HG03354 (cell line): ENCODE results near the gene ATP13A1.
"Not testable (repeated sequence)": the region's sequence is repeated elsewhere in the genome, so short reads cannot be mapped to it uniquely, and the experiment has no call there.

Experiments used
- ATAC-seq: cut with Tn5 transposase; IDR thresholded peaks from one replicate; pipeline ENCODE4 v1.9.1; 2021; ENCODE audit warnings: mild to moderate bottlenecking; ENCODE audit not compliant: unreplicated experiment, poor library complexity, severe bottlenecking

The ATP13A1 gene

DNA sequence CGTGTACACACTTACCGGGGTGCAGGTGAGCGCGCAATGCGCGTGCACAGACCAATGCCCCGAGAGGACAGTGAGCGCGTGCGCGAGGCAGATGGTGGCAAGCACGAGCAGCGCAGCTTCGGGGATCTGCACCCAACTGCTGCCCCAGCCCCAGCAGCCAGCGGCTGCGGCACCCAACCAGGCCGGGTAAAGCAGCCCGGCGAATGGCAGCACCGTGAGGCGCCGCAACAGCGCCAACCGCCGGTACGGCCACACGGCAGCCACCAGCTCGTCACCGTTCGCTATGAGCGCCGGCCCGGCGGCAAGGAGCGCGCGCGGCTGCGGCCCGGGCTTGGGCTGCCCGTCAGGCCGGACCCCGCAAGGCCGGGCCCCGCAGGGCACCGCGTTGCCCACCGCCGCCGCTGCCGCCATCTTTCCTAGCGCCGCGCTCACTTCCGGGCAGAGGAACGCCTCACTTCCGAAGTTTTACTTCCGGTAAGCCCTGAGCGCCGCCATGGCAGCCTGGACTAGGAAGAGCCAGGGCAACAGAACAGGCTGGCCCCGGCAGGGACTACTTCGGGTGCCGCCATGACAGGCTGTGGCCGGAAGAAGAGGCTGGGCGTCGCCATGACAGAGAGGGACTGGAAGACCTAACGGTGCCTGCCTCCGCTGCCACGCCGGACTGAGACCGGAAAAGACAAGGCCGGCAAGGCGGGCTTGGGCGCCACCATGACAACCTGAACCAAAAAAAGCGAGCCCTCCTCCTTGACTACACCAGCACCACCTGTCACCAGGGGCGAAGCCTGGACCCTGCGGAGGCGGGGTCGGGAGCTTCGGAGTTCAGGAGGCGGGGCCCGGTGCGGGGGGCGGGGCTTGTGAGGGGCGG is at the start of gene ATP13A1:
Gene ATP13A1, minus strand, starts transcription at position 421 of the 865 bp plus-strand sequence. Its CDS starts 10 bp downstream, at position 411.
- peak; percentile 63 for ATAC-seq

GRCh38 chr19:19711934-19712828 is 48.7 kb upstream of the ATP13A1 start:
- no peak for ATAC-seq

DNA sequence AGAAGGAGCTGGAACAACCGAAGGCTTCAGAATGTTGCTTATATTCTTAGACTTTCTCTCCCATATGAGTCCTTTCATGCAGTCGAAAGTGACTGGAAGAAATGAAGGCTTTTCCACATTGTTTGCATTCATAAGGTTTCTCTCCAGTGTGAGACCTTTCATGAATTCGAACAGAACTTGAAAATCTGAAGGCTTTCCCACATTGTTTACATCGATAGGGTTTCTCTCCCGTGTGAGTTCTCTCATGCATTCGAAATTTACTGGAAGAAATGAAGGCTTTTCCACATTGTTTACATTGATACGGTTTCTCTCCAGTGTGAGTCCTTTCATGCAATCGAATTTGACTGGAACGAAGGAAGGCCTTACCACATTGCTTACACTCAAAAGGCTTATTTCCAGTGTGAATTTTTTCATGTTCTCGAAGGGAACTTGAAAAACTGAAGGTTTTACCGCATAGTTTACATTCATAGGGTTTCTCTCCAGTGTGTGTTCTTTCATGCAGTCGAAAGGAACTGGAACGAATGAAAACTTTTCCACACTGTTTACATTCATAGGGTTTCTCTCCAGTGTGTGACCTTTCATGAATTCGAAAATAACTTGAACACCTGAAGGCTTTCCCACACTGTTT is 47.9 kb upstream of the ATP13A1 start:
- ATAC-seq, result no peak

GRCh38 chr19:19710506-19710905 is 47.0 kb upstream of the ATP13A1 start:
- no peak for ATAC-seq

DNA sequence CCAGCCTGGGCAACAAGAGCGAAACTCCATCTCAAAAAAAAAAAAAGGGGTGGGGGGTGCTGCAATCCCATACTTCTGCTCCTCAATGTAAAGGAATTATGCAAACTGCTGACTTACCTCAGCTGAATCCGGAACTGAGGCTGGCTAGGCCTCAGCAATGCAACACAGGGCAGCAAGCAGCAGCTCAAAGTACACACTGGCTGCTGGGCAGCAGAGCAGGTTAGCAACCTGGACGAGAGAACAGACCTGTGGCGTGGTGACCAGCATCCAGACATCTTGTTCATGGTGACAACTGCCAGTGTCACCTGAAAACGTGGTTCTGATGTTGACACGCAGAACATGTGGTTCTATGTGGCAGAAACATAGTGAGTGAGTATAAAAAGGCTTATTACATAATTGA is 41.4 kb upstream of the ATP13A1 start:
- no peak for ATAC-seq

DNA sequence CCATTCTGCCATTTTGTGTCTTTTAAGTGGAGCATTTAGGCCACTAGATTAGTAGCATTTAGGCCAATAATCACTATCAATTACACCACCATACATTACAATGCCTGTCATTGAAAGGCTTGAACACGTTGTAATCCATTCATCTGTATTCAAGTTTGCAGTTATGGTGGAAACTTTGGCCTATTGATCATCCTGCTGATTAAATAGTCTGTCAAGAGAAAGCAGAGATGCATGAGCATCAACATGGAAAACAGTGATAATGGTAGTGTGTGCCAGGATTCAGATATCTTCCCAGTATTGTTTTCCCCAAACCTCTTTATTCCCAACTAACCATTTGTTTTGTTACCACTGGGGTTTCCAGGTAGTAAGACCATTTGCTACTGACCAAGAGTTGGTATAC is 37.0 kb upstream of the ATP13A1 start:
- not testable (repeated sequence) for ATAC-seq

GRCh38 chr19:19697589-19697988 is 34.1 kb upstream of the ATP13A1 start:
- ATAC-seq, result no peak

DNA sequence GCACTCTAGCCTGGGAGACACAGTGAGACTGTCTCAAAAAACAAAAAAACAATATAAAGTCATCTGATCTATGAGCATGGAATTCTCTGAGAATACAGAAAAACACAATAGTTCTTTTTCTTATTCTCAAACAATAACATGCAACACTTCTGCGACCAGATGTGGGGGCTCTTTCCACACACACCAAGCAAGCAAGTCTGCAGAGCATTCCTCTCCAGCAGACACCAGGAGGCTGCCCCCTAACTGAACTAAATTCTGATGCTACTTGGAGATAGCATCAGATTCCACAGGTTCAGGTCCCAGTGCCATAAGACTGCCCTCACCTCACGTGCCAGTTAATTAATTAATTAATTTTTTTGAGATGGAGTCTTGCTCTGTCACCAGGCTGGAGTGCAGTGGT is 32.9 kb upstream of the ATP13A1 start:
- ATAC-seq, result no peak

GRCh38 chr19:19691683-19692082 is 28.2 kb upstream of the ATP13A1 start:
- ATAC-seq, result no peak

- ATAC-seq, result not testable (repeated sequence)
Measured at GRCh38 chr19:19689023-19689422, 25.5 kb upstream of the ATP13A1 start.

- ATAC-seq, result no peak
Measured at GRCh38 chr19:19687090-19687489, 23.6 kb upstream of the ATP13A1 start.

- no peak for ATAC-seq
Measured at GRCh38 chr19:19686580-19686979, 23.1 kb upstream of the ATP13A1 start.

GRCh38 chr19:19686119-19686518 is 22.6 kb upstream of the ATP13A1 start:
- not testable (repeated sequence) for ATAC-seq

DNA sequence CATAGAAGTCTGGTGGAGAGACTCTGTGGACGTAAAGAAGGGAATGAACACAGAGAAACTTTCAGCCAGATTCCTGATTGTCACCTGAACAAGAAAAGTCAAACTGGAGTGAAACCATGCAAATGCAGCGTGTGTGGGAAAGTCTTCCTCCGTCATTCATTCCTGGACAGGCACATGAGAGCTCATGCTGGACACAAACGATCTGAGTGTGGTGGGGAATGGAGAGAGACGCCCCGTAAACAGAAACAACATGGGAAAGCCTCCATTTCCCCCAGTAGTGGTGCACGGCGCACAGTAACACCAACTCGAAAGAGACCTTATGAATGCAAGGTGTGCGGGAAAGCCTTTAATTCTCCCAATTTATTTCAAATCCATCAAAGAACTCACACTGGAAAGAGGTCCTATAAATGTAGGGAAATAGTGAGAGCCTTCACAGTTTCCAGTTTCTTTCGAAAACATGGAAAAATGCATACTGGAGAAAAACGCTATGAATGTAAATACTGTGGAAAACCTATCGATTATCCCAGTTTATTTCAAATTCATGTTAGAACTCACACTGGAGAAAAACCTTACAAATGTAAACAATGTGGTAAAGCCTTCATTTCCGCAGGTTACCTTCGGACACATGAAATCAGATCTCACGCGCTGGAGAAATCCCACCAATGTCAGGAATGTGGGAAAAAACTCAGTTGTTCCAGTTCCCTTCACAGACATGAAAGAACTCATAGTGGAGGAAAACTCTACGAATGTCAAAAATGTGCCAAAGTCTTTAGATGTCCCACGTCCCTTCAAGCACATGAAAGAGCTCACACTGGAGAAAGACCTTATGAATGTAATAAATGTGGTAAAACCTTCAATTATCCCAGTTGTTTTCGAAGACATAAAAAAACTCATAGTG is 15.9 kb upstream of the ATP13A1 start:
- no peak for ATAC-seq

DNA sequence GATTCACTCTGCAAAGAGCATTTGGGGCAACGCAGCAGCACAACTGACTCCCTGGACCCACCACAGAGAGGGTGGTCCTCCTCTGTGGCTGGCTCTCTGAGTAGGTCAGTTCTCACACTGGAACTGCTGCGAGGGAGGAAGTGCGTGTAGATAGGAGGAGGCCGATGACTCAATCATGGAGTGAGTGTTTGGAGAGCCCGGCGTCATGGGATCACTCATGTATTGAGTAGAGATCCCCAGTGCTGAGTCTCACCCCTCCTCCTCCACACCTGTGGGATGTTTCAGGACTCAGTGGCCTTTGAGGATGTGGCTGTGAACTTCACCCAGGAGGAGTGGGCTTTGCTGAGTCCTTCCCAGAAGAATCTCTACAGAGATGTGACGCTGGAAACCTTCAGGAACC is 14.1 kb upstream of the ATP13A1 start:
- ATAC-seq, result no peak

GRCh38 chr19:19674315-19674714 is 10.8 kb upstream of the ATP13A1 start:
- no peak for ATAC-seq

DNA sequence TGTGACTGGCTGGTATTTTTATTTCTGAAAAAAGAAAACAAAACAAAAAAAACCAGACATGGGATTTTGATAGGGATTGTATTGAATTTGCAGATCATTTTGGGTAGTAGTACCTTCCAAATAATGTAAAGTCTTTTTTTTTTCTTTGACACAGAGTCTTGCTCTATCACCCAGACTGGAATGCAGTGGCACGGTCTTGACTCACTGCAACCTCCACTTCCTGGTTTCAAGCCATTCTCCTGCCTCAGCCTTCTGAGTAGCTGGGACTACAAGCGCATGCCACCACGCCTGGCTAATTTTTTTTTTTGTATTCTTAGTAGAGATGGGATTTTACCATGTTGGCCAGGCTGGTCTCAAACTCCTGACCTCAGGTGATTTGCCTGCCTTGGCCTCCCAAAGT is 9.3 kb upstream of the ATP13A1 start:
- ATAC-seq, result no peak

GRCh38 chr19:19670070-19670551 is 6.6 kb upstream of the ATP13A1 start:
- no peak for ATAC-seq
